Measurements from ENCODE around the gene NDUFS7. TPM values are rescaled to one million over a fixed set of nuclear protein-coding genes. Genes with fewer than 3 reads are reported as not detected.
A peak's percentile ranks its signal among the peaks of the same experiment; 100 is the strongest.

Gene NDUFS7
- total RNA-seq, 1 donor from 2014 or later, result 57.3 TPM

- Mint-ChIP-seq H3K4me3 (ENCODE audit: unreplicated experiment) (no peak overlapping the region), H3K9me3 (ENCODE audit: low read depth) (no peaks in the 10 kb centered on the region), H3K36me3 (ENCODE audit: low read depth) (peaks cover 21% of the 10 kb centered on the region), H3K4me1 (ENCODE audit: low read depth) (peaks cover 6% of the 10 kb centered on the region), H3K27me3 (ENCODE audit: low read depth) (no peaks in the 10 kb centered on the region), H3K27ac (ENCODE audit: unreplicated experiment) (no peak overlapping the region)
- no peak for TF ChIP-seq CTCF (IDR thresholded peaks at IDR 0.05)
- no peak for DNase-seq (ENCODE audit: low spot score)
Measured at GRCh38 chr19:1373534-1374249, 10.0 kb upstream of the NDUFS7 start.

- Mint-ChIP-seq H3K9me3 (ENCODE audit: low read depth) (no peaks in the 10 kb centered on the region), H3K36me3 (ENCODE audit: low read depth) (peaks cover 21% of the 10 kb centered on the region), H3K4me1 (ENCODE audit: low read depth) (peaks cover 6% of the 10 kb centered on the region), H3K27me3 (ENCODE audit: low read depth) (no peaks in the 10 kb centered on the region), H3K4me3 (ENCODE audit: unreplicated experiment) (no peak overlapping the region), H3K27ac (ENCODE audit: unreplicated experiment) (no peak overlapping the region)
- no peak for DNase-seq (ENCODE audit: low spot score)
- TF ChIP-seq CTCF (IDR thresholded peaks at IDR 0.05), result no peak
Measured at GRCh38 chr19:1374250-1374577, 9.5 kb upstream of the NDUFS7 start.

GRCh38 chr19:1376415-1376805, 7.3 kb upstream of the NDUFS7 start:
- Mint-ChIP-seq H3K36me3 (ENCODE audit: low read depth) (peaks cover 16% of the 10 kb centered on the region), H3K27ac (ENCODE audit: unreplicated experiment) (no peak overlapping the region), H3K9me3 (ENCODE audit: low read depth) (no peaks in the 10 kb centered on the region), H3K27me3 (ENCODE audit: low read depth) (no peaks in the 10 kb centered on the region), H3K4me1 (ENCODE audit: low read depth) (peaks cover 10% of the 10 kb centered on the region), H3K4me3 (ENCODE audit: unreplicated experiment) (no peak overlapping the region)
- DNase-seq (ENCODE audit: low spot score), result no peak
- TF ChIP-seq CTCF (IDR thresholded peaks at IDR 0.05), result no peak

- H3K27me3 Mint-ChIP-seq (ENCODE audit: low read depth), result no peaks in the 10 kb centered on the region
- no peak for DNase-seq (ENCODE audit: low spot score)
- H3K9me3 Mint-ChIP-seq (ENCODE audit: low read depth), result no peaks in the 10 kb centered on the region
- peaks cover 16% of the 10 kb centered on the region for H3K36me3 Mint-ChIP-seq (ENCODE audit: low read depth)
- H3K4me1 Mint-ChIP-seq (ENCODE audit: low read depth), result peaks cover 13% of the 10 kb centered on the region
- no peak for TF ChIP-seq CTCF (IDR thresholded peaks at IDR 0.05)
- H3K4me3 Mint-ChIP-seq (ENCODE audit: unreplicated experiment), result no peak overlapping the region
- H3K27ac Mint-ChIP-seq (ENCODE audit: unreplicated experiment), result no peak overlapping the region
Measured at GRCh38 chr19:1377176-1377964, 6.3 kb upstream of the NDUFS7 start.

GRCh38 chr19:1377965-1378785, 5.5 kb upstream of the NDUFS7 start:
- DNase-seq (ENCODE audit: low spot score), result no peak
- peaks cover 16% of the 10 kb centered on the region for H3K36me3 Mint-ChIP-seq (ENCODE audit: low read depth)
- no peaks in the 10 kb centered on the region for H3K27me3 Mint-ChIP-seq (ENCODE audit: low read depth)
- peaks cover 19% of the 10 kb centered on the region for H3K4me1 Mint-ChIP-seq (ENCODE audit: low read depth)
- no peak overlapping the region for H3K4me3 Mint-ChIP-seq (ENCODE audit: unreplicated experiment)
- H3K9me3 Mint-ChIP-seq (ENCODE audit: low read depth), result no peaks in the 10 kb centered on the region
- no peak overlapping the region for H3K27ac Mint-ChIP-seq (ENCODE audit: unreplicated experiment)
- peak; percentile 36 for TF ChIP-seq CTCF (IDR thresholded peaks at IDR 0.05)
